Measurements from ENCODE around the gene AK1.

AK1 gene

DNA sequence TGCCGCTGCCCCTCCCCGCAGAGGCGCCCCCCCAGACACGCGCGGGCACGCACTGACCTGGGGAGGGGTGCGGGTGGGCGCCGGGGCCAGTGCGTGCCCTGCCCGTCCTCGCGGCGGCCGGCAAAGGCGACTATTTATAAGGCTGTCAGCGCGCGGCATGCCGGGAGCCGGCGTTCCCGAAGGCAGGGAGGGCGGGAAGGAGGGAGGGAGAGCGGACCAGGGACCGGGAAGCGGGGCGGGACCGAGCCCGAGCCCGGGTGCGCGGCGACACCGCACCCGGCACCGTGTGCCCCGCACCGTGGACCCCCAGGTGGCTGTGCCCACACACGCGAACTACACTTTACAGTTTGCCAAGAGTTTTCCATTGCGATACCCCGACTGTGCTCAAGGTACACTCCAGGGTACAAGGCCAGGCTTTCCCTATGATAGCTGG, at the start of gene AK1:
Gene AK1, minus strand, starts transcription at position 110 of the 433 bp plus-strand sequence. CDS start 3,058 bp downstream, outside the sequence.
- H3K27me3 ChIP-seq (ENCODE audit: low read depth, low read length): no peaks in the 10 kb centered on the region
- peak within 1 kb of the TSS; percentile 60 to 68 for H3K4me3 ChIP-seq (ENCODE audit: low read depth in 1 of 2, low read length in 2 of 2)
- peak within 1 kb of the TSS; percentile 39 for H3K27ac ChIP-seq (ENCODE audit: low read length)
- H3K9me3 ChIP-seq (ENCODE audit: control insufficient read depth in 1 of 2, low read length in 2 of 2): no peaks in the 10 kb centered on the region
- H3K4me1 ChIP-seq (ENCODE audit: control insufficient read depth in 1 of 2, insufficient read depth in 2 of 2, low read length in 2 of 2): peaks cover 11 to 50% of the 10 kb centered on the region in 2 donors
- peaks cover 0 to 4% of the 10 kb centered on the region in 2 donors for H3K36me3 ChIP-seq (ENCODE audit: control insufficient read depth in 1 of 2, insufficient read depth in 2 of 2, low read length in 2 of 2)

- peak overlapping the region in 1 of 2 donors; percentile 16 for H3K4me3 ChIP-seq (ENCODE audit: low read depth in 1 of 2, low read length in 2 of 2)
- no peak overlapping the region for H3K27ac ChIP-seq (ENCODE audit: low read length)
- peaks cover 13% of the 10 kb centered on the region for H3K27me3 ChIP-seq (ENCODE audit: low read depth, low read length)
- H3K36me3 ChIP-seq (ENCODE audit: control insufficient read depth in 1 of 2, insufficient read depth in 2 of 2, low read length in 2 of 2): no peaks in the 10 kb centered on the region
- H3K9me3 ChIP-seq (ENCODE audit: control insufficient read depth in 1 of 2, low read length in 2 of 2): no peaks in the 10 kb centered on the region
- H3K4me1 ChIP-seq (ENCODE audit: control insufficient read depth in 1 of 2, insufficient read depth in 2 of 2, low read length in 2 of 2): peaks cover 2 to 26% of the 10 kb centered on the region in 2 donors
Measured at GRCh38 chr9:127926906-127927200, 49.4 kb upstream of the AK1 start.

GRCh38 chr9:127925959-127926905, 48.8 kb upstream of the AK1 start:
- Histone ChIP-seq H3K4me1 (ENCODE audit: control insufficient read depth in 1 of 2, insufficient read depth in 2 of 2, low read length in 2 of 2) (peaks cover 2 to 30% of the 10 kb centered on the region in 2 donors), H3K27me3 (ENCODE audit: low read depth, low read length) (peaks cover 13% of the 10 kb centered on the region), H3K4me3 (ENCODE audit: low read depth in 1 of 2, low read length in 2 of 2) (no peak overlapping the region), H3K36me3 (ENCODE audit: control insufficient read depth in 1 of 2, insufficient read depth in 2 of 2, low read length in 2 of 2) (no peaks in the 10 kb centered on the region), H3K27ac (ENCODE audit: low read length) (no peak overlapping the region), H3K9me3 (ENCODE audit: control insufficient read depth in 1 of 2, low read length in 2 of 2) (no peaks in the 10 kb centered on the region)

DNA sequence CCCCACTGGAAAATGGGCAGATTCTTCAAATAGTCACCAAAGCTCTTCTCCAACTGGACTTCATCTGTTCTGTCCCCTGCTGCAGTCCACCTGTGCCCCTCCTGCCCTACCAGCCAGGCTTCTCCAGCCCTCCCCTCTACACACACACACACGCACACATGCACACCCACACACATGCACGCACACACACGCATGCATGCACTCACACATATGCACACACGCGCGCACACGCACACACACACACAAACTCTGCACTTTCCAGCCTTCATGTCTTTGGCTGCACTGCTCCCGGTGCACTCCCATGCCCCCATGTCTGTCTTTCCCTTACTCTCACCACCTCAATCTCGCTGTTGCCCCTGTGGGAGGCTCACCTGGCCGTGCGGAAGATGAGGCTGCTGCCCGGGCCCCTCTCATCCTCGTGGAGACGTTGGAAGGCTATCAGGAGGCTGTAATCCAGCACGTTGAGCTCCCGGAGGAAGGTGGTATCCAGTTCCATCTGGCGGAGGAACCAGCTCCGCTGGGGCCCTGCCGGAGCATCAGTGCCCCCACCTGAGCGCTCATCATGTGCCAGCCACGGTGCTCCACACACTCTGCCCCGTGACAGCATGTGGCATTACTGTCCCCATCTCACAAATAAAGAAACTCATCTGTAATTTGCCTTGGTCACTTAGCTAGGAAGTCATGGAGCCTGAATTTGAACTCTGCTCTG, 47.4 kb upstream of the AK1 start:
- Histone ChIP-seq H3K4me3 (ENCODE audit: low read depth in 1 of 2, low read length in 2 of 2) (no peak overlapping the region), H3K27me3 (ENCODE audit: low read depth, low read length) (peaks cover 13% of the 10 kb centered on the region), H3K27ac (ENCODE audit: low read length) (no peak overlapping the region)

GRCh38 chr9:127923771-127924170, 46.3 kb upstream of the AK1 start:
- Histone ChIP-seq H3K36me3 (ENCODE audit: control insufficient read depth in 1 of 2, insufficient read depth in 2 of 2, low read length in 2 of 2) (no peaks in the 10 kb centered on the region), H3K27ac (ENCODE audit: low read length) (no peak overlapping the region), H3K4me3 (ENCODE audit: low read depth in 1 of 2, low read length in 2 of 2) (no peak overlapping the region), H3K27me3 (ENCODE audit: low read depth, low read length) (peaks cover 12% of the 10 kb centered on the region), H3K9me3 (ENCODE audit: control insufficient read depth in 1 of 2, low read length in 2 of 2) (no peaks in the 10 kb centered on the region), H3K4me1 (ENCODE audit: control insufficient read depth in 1 of 2, insufficient read depth in 2 of 2, low read length in 2 of 2) (peaks cover 8 to 19% of the 10 kb centered on the region in 2 donors)

More for the DNA sequence above, 47.4 kb upstream of the AK1 start:
- H3K4me1 ChIP-seq (ENCODE audit: control insufficient read depth in 1 of 2, insufficient read depth in 2 of 2, low read length in 2 of 2): peaks cover 2 to 19% of the 10 kb centered on the region in 2 donors
- no peaks in the 10 kb centered on the region for H3K36me3 ChIP-seq (ENCODE audit: control insufficient read depth in 1 of 2, insufficient read depth in 2 of 2, low read length in 2 of 2)
- no peaks in the 10 kb centered on the region for H3K9me3 ChIP-seq (ENCODE audit: control insufficient read depth in 1 of 2, low read length in 2 of 2)

GRCh38 chr9:127923046-127923445, 45.6 kb upstream of the AK1 start:
- Histone ChIP-seq H3K27me3 (ENCODE audit: low read depth, low read length) (peaks cover 7% of the 10 kb centered on the region), H3K9me3 (ENCODE audit: control insufficient read depth in 1 of 2, low read length in 2 of 2) (no peaks in the 10 kb centered on the region), H3K27ac (ENCODE audit: low read length) (no peak overlapping the region), H3K4me3 (ENCODE audit: low read depth in 1 of 2, low read length in 2 of 2) (no peak overlapping the region), H3K4me1 (ENCODE audit: control insufficient read depth in 1 of 2, insufficient read depth in 2 of 2, low read length in 2 of 2) (peaks cover 13 to 18% of the 10 kb centered on the region in 2 donors), H3K36me3 (ENCODE audit: control insufficient read depth in 1 of 2, insufficient read depth in 2 of 2, low read length in 2 of 2) (no peaks in the 10 kb centered on the region)

DNA sequence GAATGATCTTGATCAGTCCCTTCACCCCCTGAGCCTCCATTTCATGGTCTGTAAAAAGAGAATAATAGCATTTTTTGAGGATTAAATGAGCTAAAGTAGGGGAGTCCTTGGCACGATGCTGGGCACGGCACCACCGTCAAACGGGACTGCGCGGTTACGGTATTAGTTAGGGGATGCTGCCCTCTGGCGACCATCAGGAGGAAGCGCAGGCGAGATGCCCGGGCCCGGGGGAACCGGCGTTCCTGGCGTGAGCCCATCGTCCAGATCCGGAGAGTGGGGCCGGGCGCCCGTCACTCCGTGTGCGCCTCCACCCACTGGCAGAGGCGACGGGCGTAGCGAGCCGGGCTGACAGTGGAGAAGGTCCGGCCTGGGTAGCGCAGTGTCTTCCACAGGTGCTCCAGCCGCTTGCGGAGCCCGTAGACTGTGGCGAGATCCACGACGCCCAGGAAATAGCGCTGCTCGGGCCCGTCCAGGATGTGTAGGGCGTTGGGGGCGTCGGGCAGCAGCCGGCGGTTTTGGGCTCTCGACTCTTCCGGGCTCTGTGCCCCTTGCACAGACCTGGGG, 44.2 kb upstream of the AK1 start:
- H3K27ac ChIP-seq (ENCODE audit: low read length): no peak overlapping the region
- no peaks in the 10 kb centered on the region for H3K9me3 ChIP-seq (ENCODE audit: control insufficient read depth in 1 of 2, low read length in 2 of 2)
- H3K27me3 ChIP-seq (ENCODE audit: low read depth, low read length): peaks cover 3% of the 10 kb centered on the region
- H3K4me1 ChIP-seq (ENCODE audit: control insufficient read depth in 1 of 2, insufficient read depth in 2 of 2, low read length in 2 of 2): peaks cover 13 to 21% of the 10 kb centered on the region in 2 donors
- no peaks in the 10 kb centered on the region for H3K36me3 ChIP-seq (ENCODE audit: control insufficient read depth in 1 of 2, insufficient read depth in 2 of 2, low read length in 2 of 2)
- H3K4me3 ChIP-seq (ENCODE audit: low read depth in 1 of 2, low read length in 2 of 2): peak overlapping the region in 1 of 2 donors; percentile 38

- no peak overlapping the region for H3K4me3 ChIP-seq (ENCODE audit: low read depth in 1 of 2, low read length in 2 of 2)
- no peaks in the 10 kb centered on the region for H3K27me3 ChIP-seq (ENCODE audit: low read depth, low read length)
- no peaks in the 10 kb centered on the region for H3K9me3 ChIP-seq (ENCODE audit: control insufficient read depth in 1 of 2, low read length in 2 of 2)
- H3K27ac ChIP-seq (ENCODE audit: low read length): no peak overlapping the region
- H3K36me3 ChIP-seq (ENCODE audit: control insufficient read depth in 1 of 2, insufficient read depth in 2 of 2, low read length in 2 of 2): no peaks in the 10 kb centered on the region
- H3K4me1 ChIP-seq (ENCODE audit: control insufficient read depth in 1 of 2, insufficient read depth in 2 of 2, low read length in 2 of 2): peaks cover 13 to 28% of the 10 kb centered on the region in 2 donors
Measured at GRCh38 chr9:127920794-127921193, 43.3 kb upstream of the AK1 start.

GRCh38 chr9:127919253-127919815, 41.9 kb upstream of the AK1 start:
- Histone ChIP-seq H3K4me3 (ENCODE audit: low read depth in 1 of 2, low read length in 2 of 2) (no peak overlapping the region), H3K27me3 (ENCODE audit: low read depth, low read length) (no peaks in the 10 kb centered on the region), H3K4me1 (ENCODE audit: control insufficient read depth in 1 of 2, insufficient read depth in 2 of 2, low read length in 2 of 2) (peaks cover 21 to 33% of the 10 kb centered on the region in 2 donors), H3K27ac (ENCODE audit: low read length) (no peak overlapping the region), H3K9me3 (ENCODE audit: control insufficient read depth in 1 of 2, low read length in 2 of 2) (no peaks in the 10 kb centered on the region), H3K36me3 (ENCODE audit: control insufficient read depth in 1 of 2, insufficient read depth in 2 of 2, low read length in 2 of 2) (no peaks in the 10 kb centered on the region)

- Histone ChIP-seq H3K4me3 (ENCODE audit: low read depth in 1 of 2, low read length in 2 of 2) (no peak overlapping the region), H3K27ac (ENCODE audit: low read length) (peak overlapping the region; percentile 32), H3K4me1 (ENCODE audit: control insufficient read depth in 1 of 2, insufficient read depth in 2 of 2, low read length in 2 of 2) (peaks cover 21 to 33% of the 10 kb centered on the region in 2 donors), H3K36me3 (ENCODE audit: control insufficient read depth in 1 of 2, insufficient read depth in 2 of 2, low read length in 2 of 2) (no peaks in the 10 kb centered on the region), H3K9me3 (ENCODE audit: control insufficient read depth in 1 of 2, low read length in 2 of 2) (no peaks in the 10 kb centered on the region), H3K27me3 (ENCODE audit: low read depth, low read length) (no peaks in the 10 kb centered on the region)
Measured at GRCh38 chr9:127918183-127919107, 41.0 kb upstream of the AK1 start.

Data from muscle layer of duodenum (tissue), 2 donors.